Neuron (in vitro differentiated cells): ENCODE measurements around the gene CFD.
A peak's percentile ranks its signal among the peaks of the same experiment; 100 is the strongest.

Experiments
- H2AFZ ChIP-seq: one replicate; pipeline ENCODE4 v1.6.1; 2013; ENCODE audit warnings: low read depth, mild to moderate bottlenecking, inconsistent platforms, low read length, moderate library complexity
- H3K27me3 ChIP-seq: one replicate; pipeline ENCODE4 v1.6.1; 2013; ENCODE audit warnings: low read length; ENCODE audit not compliant: insufficient read depth
- H3K36me3 ChIP-seq: one replicate; pipeline ENCODE4 v1.6.1; 2013; ENCODE audit warnings: low read length; ENCODE audit not compliant: insufficient read depth
- H3K4me1 ChIP-seq: one replicate; pipeline ENCODE4 v1.6.1; 2013; ENCODE audit warnings: low read length; ENCODE audit not compliant: insufficient read depth
- H3K4me3 ChIP-seq: 2 replicates; pipeline ENCODE4 v1.5.1; 2013; ENCODE audit warnings: mild to moderate bottlenecking, low read length, moderate library complexity
- H3K9me3 ChIP-seq: one replicate; pipeline ENCODE4 v1.6.1; 2013; ENCODE audit warnings: low read length

Gene CFD

GRCh38 chr19:858868-859843, at the start of gene CFD:
Gene CFD (plus strand): TSS chr19:859664. CDS start chr19:859690, 26 bp downstream.
- peaks cover 2% of the 10 kb centered on the region for H3K27me3 ChIP-seq

GRCh38 chr19:810077-810855, 49.2 kb upstream of the CFD start:
- Histone ChIP-seq H3K27me3 (no peaks in the 10 kb centered on the region), H3K4me3 (no peak overlapping the region), H2AFZ (no peak overlapping the region), H3K4me1 (no peaks in the 10 kb centered on the region), H3K9me3 (peaks cover 11% of the 10 kb centered on the region), H3K36me3 (peaks cover 90% of the 10 kb centered on the region)

More at GRCh38 chr19:858868-859843, at the start of gene CFD:
- Histone ChIP-seq H3K9me3 (no peaks in the 10 kb centered on the region), H3K36me3 (no peaks in the 10 kb centered on the region), H3K4me1 (peaks cover 2% of the 10 kb centered on the region), H3K4me3 (peak within 1 kb of the TSS; percentile 26), H2AFZ (no peak within 1 kb of the TSS)

- no peak overlapping the region for H2AFZ ChIP-seq
- H3K9me3 ChIP-seq: peaks cover 11% of the 10 kb centered on the region
- peaks cover 89% of the 10 kb centered on the region for H3K36me3 ChIP-seq
- H3K27me3 ChIP-seq: no peaks in the 10 kb centered on the region
- H3K4me1 ChIP-seq: no peaks in the 10 kb centered on the region
- no peak overlapping the region for H3K4me3 ChIP-seq
Measured at GRCh38 chr19:810883-811489, 48.5 kb upstream of the CFD start.

GRCh38 chr19:811506-812048, 47.9 kb upstream of the CFD start:
- Histone ChIP-seq H3K9me3 (peaks cover 11% of the 10 kb centered on the region), H3K4me3 (no peak overlapping the region), H2AFZ (no peak overlapping the region), H3K27me3 (no peaks in the 10 kb centered on the region), H3K4me1 (no peaks in the 10 kb centered on the region), H3K36me3 (peaks cover 83% of the 10 kb centered on the region)

- no peak overlapping the region for H2AFZ ChIP-seq
- H3K4me3 ChIP-seq: no peak overlapping the region
- H3K9me3 ChIP-seq: peaks cover 11% of the 10 kb centered on the region
- no peaks in the 10 kb centered on the region for H3K4me1 ChIP-seq
- peaks cover 77% of the 10 kb centered on the region for H3K36me3 ChIP-seq
- H3K27me3 ChIP-seq: no peaks in the 10 kb centered on the region
Measured at GRCh38 chr19:812049-812746, 47.3 kb upstream of the CFD start.

- Histone ChIP-seq H2AFZ (no peak overlapping the region), H3K27me3 (no peaks in the 10 kb centered on the region), H3K36me3 (peaks cover 76% of the 10 kb centered on the region), H3K4me3 (no peak overlapping the region), H3K9me3 (peaks cover 11% of the 10 kb centered on the region), H3K4me1 (no peaks in the 10 kb centered on the region)
Measured at GRCh38 chr19:812747-813218, 46.7 kb upstream of the CFD start.

- Histone ChIP-seq H3K27me3 (no peaks in the 10 kb centered on the region), H3K36me3 (peaks cover 70% of the 10 kb centered on the region)
Measured at GRCh38 chr19:813219-814151, 46.0 kb upstream of the CFD start.

GRCh38 chr19:814152-815078, 45.0 kb upstream of the CFD start:
- Histone ChIP-seq H2AFZ (no peak overlapping the region), H3K27me3 (no peaks in the 10 kb centered on the region), H3K9me3 (peaks cover 11% of the 10 kb centered on the region), H3K4me3 (no peak overlapping the region), H3K4me1 (no peaks in the 10 kb centered on the region), H3K36me3 (peaks cover 63% of the 10 kb centered on the region)

More at GRCh38 chr19:813219-814151, 46.0 kb upstream of the CFD start:
- Histone ChIP-seq H3K4me1 (no peaks in the 10 kb centered on the region), H2AFZ (no peak overlapping the region), H3K4me3 (no peak overlapping the region), H3K9me3 (peaks cover 11% of the 10 kb centered on the region)

GRCh38 chr19:815079-815774, 44.2 kb upstream of the CFD start:
- H2AFZ ChIP-seq: no peak overlapping the region
- no peaks in the 10 kb centered on the region for H3K4me1 ChIP-seq
- H3K36me3 ChIP-seq: peaks cover 55% of the 10 kb centered on the region
- no peaks in the 10 kb centered on the region for H3K27me3 ChIP-seq
- no peak overlapping the region for H3K4me3 ChIP-seq
- peaks cover 11% of the 10 kb centered on the region for H3K9me3 ChIP-seq

- no peak overlapping the region for H2AFZ ChIP-seq
- no peaks in the 10 kb centered on the region for H3K4me1 ChIP-seq
Measured at GRCh38 chr19:815775-816499, 43.5 kb upstream of the CFD start.

More at GRCh38 chr19:815775-816499, 43.5 kb upstream of the CFD start:
- Histone ChIP-seq H3K27me3 (no peaks in the 10 kb centered on the region), H3K9me3 (peaks cover 11% of the 10 kb centered on the region), H3K36me3 (peaks cover 48% of the 10 kb centered on the region), H3K4me3 (no peak overlapping the region)
